ENCODE measurements around the gene MTA3.

Gene MTA3

DNA sequence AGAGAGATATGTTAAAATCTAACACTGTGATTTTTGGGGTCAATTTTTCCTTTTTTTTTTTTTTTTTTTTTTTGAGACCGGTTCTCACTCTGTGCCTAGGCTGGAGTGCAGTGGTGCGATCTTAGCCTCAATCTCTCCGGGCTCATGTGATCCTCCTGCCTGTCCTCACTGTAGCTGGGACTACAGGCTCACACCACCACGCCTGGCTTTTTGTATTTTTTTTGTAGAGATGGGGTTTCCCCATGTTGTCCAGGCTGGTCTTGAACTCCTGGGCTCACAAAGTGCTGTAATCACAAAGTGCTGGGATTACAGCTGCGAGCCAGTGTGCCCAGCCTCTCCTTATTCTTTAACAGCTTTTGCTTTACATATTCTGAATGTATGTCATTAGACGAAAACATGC, 226.8 kb downstream of the MTA3 start:
- peak overlapping the region; percentile 87 for H3K27ac Mint-ChIP-seq
- peaks cover 2% of the 10 kb centered on the region for H3K36me3 Mint-ChIP-seq
- ATAC-seq (ENCODE audit: low read depth) (peak; percentile 15), DNase-seq (ENCODE audit: low spot score in 2 of 2) (no peak)
- H3K4me3 Mint-ChIP-seq = peak overlapping the region; percentile 58
- H3K27me3 Mint-ChIP-seq = no peaks in the 10 kb centered on the region
- H3K9me3 Mint-ChIP-seq = no peaks in the 10 kb centered on the region
- peaks cover 41% of the 10 kb centered on the region for H3K4me1 Mint-ChIP-seq

DNA sequence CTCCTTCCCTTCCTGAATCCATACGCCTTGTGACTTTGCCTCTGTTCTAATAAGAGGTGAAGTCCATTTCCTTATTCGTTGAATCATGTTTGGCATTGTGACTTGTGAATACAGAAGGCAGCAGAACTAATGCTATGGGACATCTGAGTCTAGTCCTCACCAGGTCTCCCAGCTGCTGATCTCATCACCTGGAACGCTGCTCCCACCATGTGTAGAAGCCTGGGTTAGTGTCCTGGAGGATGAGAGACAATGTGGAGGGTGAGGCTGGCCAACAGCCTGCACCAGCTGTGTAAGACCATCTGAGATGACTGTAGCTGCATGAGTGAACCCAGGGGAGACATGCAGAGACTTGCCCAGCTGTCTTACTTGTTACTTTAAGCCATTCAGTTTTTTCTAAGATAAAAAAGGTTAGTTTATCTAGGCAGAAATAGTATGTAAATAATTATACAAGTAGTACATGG, 227.4 kb downstream of the MTA3 start:
- DNase-seq (ENCODE audit: low spot score in 2 of 2) = no peak
- H3K36me3 Mint-ChIP-seq = peaks cover 5% of the 10 kb centered on the region
- peaks cover 41% of the 10 kb centered on the region for H3K4me1 Mint-ChIP-seq
- H3K27ac Mint-ChIP-seq = peak overlapping the region; percentile 87
- no peaks in the 10 kb centered on the region for H3K9me3 Mint-ChIP-seq
- no peaks in the 10 kb centered on the region for H3K27me3 Mint-ChIP-seq
- peak overlapping the region; percentile 58 for H3K4me3 Mint-ChIP-seq
- no peak for ATAC-seq (ENCODE audit: low read depth)

DNA sequence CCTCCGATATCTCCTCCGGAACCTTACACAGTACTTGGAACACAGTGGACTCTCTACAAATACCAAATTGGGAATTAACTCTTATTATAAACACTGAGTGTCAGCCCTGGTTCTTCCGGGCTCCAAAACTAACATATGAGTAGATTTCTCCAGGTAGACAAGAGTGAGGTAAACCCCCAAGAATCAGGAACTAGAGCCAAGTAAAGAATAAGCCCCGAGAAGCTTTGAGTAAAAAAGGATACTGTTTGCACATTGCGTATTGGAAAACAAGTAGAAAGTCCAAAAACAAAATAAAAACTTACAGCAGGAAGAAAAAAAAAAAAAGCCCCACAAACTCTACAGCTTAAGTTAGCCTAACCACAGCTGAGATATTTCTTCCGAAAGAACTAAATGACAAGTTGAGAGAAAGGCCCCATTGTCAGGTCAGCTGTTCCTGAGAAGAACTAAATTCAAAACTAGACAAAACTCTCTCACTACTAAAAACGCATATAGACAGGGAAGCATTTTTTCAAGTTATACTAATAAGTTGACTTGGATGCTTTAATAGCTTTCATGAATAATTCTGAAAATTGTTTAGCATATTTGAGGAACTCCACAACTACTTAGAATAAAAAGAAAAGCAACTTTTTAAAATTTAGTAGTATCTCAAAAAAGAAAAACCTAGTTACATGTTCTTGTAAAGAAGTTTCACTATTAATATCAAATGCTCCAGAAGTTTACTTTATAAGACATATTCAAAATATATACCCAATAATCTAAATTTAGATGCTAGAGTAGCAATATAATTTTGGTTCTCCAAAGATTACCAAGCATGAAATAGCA, 228.2 kb downstream of the MTA3 start:
- Mint-ChIP-seq H3K27me3 (no peaks in the 10 kb centered on the region), H3K4me1 (peaks cover 34% of the 10 kb centered on the region), H3K27ac (peak overlapping the region; percentile 87), H3K9me3 (no peaks in the 10 kb centered on the region), H3K4me3 (peak overlapping the region; percentile 68), H3K36me3 (peaks cover 5% of the 10 kb centered on the region)
- ATAC-seq (ENCODE audit: low read depth) (no peak), DNase-seq (ENCODE audit: low spot score in 2 of 2) (no peak)

DNA sequence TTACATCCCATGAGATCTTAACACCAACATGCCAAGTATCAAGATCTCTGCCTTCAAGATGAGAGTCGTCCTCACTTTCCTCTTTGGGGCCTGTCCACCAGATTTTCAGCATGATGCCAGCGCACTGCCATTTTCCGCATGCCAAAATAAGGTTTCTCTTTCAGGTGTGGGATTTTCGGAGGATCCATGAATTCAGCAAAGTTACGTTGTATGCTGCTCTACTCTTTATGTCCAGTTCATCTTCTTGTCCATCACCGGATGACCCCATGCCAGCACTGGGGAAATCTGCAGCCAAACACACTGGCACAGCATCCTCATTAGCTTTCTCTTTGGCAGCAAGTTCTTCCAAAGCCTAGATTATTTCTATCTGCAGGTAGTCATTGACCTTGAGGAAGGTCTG, 228.8 kb downstream of the MTA3 start:
- no peak for ATAC-seq (ENCODE audit: low read depth)
- Mint-ChIP-seq H3K4me1 (peaks cover 31% of the 10 kb centered on the region), H3K4me3 (no peak overlapping the region), H3K9me3 (no peaks in the 10 kb centered on the region), H3K36me3 (peaks cover 5% of the 10 kb centered on the region), H3K27ac (no peak overlapping the region), H3K27me3 (no peaks in the 10 kb centered on the region)
- DNase-seq (ENCODE audit: low spot score in 2 of 2) = peak in 1 of 2 donors; percentile 6

DNA sequence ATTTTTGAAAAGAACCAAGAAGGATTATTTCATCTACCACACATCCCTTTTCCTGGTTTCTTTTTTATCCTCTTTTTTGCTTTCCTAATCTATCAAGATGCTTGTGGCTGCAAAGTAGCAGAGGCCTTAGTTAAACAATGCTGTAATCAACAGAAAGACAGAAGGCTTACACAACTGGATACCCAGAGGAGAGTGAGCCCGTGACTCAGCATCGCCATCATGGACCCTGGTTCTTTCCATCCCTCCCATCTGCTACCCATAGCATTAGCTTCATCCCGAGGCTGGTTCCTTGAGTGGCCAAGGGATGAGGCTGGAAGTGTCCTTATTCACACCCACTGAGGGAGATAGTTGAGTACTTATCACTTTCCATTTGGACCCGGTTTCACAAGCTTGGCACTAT, 231.4 kb downstream of the MTA3 start:
- Mint-ChIP-seq H3K36me3 (peaks cover 5% of the 10 kb centered on the region), H3K27me3 (no peaks in the 10 kb centered on the region), H3K4me3 (no peak overlapping the region), H3K27ac (no peak overlapping the region), H3K4me1 (peaks cover 15% of the 10 kb centered on the region), H3K9me3 (no peaks in the 10 kb centered on the region)
- DNase-seq (ENCODE audit: low spot score in 2 of 2) (peak in 1 of 2 donors; percentile 2), ATAC-seq (ENCODE audit: low read depth) (no peak)

DNA sequence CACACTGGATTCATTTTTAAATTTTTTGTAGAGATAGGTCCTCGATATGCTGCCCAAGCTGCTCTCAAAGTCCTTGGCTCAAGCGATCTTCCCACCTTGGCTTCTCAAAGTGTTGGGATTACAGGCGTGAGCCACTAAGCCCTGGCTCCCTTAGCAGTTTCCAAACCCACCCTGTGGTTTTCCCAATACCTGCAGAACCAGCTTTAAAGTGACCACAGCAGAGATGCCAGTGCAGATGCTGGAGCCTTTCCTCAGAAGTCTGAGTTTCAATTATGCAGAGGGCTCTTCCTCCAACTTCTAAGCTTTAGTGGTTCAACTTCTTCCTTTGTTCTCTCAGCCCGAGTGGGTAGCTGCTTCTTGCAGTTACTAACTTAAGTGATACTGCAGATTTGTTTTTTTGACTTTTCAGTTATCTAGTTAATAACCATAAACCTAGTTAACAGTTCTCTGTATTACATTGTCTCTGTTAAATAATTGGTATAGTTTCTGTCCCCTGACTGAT, 232.1 kb downstream of the MTA3 start:
- DNase-seq (ENCODE audit: low spot score in 2 of 2) = no peak
- H3K4me3 Mint-ChIP-seq = no peak overlapping the region
- ATAC-seq (ENCODE audit: low read depth) = no peak
- H3K4me1 Mint-ChIP-seq = peaks cover 11% of the 10 kb centered on the region
- no peak overlapping the region for H3K27ac Mint-ChIP-seq
- peaks cover 5% of the 10 kb centered on the region for H3K36me3 Mint-ChIP-seq
- H3K9me3 Mint-ChIP-seq = no peaks in the 10 kb centered on the region
- no peaks in the 10 kb centered on the region for H3K27me3 Mint-ChIP-seq

DNA sequence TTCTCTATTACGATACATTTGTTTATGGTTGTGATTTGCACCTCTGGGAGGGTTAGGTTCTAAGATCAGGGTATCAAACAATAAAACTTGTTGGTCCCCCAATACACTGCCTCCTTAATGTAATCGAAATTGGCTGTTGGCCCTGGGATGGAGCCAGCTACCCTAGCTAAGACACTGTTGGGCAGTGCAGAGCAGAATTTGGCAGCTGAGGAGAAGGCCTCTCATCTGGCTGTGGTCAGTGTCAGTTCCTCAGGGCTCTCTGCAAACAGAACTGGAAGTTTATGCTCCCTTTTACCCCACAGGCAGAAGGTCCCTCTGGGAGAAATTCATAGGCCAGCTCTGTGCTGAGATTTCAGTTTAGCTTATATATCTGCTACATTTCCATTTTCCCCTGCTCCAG, 232.5 kb downstream of the MTA3 start:
- peaks cover 5% of the 10 kb centered on the region for H3K36me3 Mint-ChIP-seq
- H3K27ac Mint-ChIP-seq = no peak overlapping the region
- no peaks in the 10 kb centered on the region for H3K27me3 Mint-ChIP-seq
- H3K4me1 Mint-ChIP-seq = peaks cover 6% of the 10 kb centered on the region
- DNase-seq (ENCODE audit: low spot score in 2 of 2) = no peak
- no peak for ATAC-seq (ENCODE audit: low read depth)
- no peaks in the 10 kb centered on the region for H3K9me3 Mint-ChIP-seq
- no peak overlapping the region for H3K4me3 Mint-ChIP-seq

DNA sequence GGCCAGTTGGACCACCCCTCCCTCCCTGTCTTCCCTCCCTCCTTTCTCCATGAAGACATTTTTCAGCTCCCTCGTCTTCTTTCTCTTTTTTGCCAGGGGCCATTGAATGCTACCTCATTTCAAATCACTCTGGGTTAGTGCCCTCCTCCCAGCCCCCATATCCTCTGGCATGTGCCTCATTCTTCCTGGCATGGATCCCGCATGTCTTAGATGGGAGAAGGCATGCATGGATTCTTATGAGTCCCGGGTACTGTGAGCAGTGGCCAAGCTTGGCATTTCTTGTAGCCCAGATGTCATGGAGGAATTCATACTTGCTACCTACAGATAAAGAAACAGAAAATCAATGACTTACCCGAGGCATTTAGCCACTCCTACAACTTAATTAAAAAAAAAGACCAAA, 232.9 kb downstream of the MTA3 start:
- Mint-ChIP-seq H3K9me3 (no peaks in the 10 kb centered on the region), H3K27me3 (no peaks in the 10 kb centered on the region), H3K4me3 (no peak overlapping the region), H3K27ac (no peak overlapping the region), H3K4me1 (peaks cover 4% of the 10 kb centered on the region), H3K36me3 (peaks cover 5% of the 10 kb centered on the region)
- no peak for ATAC-seq (ENCODE audit: low read depth)
- DNase-seq (ENCODE audit: low spot score in 2 of 2) = no peak

DNA sequence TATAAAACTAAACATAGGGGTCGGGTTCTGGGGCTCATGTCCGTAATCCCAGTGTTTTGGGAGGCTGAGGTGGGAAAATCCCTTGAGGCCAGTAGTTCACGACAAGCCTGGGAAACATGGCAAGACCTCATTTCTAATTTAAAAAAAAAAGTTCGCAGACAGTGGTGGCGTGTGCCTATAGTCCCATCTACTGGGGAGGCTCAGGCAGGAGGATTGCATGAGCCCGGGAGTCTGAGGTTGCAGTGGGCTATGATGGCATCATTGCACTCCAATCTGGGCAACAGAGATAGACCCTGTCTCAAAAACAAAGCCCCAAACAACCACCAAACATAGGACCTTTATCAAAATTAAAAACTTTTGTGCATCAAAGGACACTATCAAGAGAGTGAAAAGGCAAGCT, 233.7 kb downstream of the MTA3 start:
- Mint-ChIP-seq H3K4me3 (no peak overlapping the region), H3K4me1 (no peaks in the 10 kb centered on the region)

DNA sequence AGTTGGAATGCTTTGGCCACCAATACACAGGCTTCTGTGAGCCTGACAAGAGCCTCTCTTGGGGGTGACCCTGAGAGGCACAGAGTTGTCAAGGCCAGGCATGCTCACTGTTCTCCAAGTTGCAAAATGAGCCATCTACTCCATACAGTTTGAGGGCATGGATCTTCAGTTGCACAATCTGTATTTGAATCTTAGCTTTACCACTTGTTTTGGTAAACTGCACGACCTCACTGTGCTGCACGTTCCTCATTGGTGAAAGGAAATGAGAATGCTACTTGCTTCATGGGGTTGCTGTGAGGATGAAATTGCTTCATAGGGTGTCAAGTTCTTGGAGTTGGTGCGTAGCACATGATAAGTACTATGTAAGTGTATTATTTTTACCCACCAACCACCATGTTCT, 235.9 kb downstream of the MTA3 start:
- Mint-ChIP-seq H3K27ac (no peak overlapping the region), H3K27me3 (no peaks in the 10 kb centered on the region), H3K4me1 (peaks cover 4% of the 10 kb centered on the region), H3K4me3 (no peak overlapping the region), H3K36me3 (peaks cover 5% of the 10 kb centered on the region), H3K9me3 (no peaks in the 10 kb centered on the region)
- DNase-seq (ENCODE audit: low spot score in 2 of 2) = no peak
- ATAC-seq (ENCODE audit: low read depth) = no peak

More for the DNA sequence above, 233.7 kb downstream of the MTA3 start:
- ATAC-seq (ENCODE audit: low read depth) (no peak), DNase-seq (ENCODE audit: low spot score in 2 of 2) (no peak)
- Mint-ChIP-seq H3K27me3 (no peaks in the 10 kb centered on the region), H3K9me3 (no peaks in the 10 kb centered on the region), H3K36me3 (peaks cover 5% of the 10 kb centered on the region), H3K27ac (no peak overlapping the region)

DNA sequence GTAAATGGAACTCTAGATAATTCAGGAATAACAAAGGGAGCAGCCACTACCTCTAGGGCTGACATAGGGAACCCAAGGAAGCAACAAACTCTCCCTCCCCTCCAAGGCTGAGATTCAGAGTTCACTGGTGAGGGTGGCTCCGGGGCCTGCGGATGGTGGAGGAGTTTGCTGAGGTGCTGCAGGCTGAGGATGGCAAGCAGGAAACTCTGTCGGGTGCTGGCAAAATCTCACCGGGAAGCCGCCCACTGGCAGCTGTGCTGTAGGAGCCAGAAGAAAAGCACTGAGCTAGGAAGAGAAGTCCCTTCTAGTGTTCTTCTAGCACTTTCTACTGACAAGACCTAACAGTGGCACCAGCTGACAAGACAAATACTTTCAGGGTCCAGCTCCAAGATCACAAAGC, 236.5 kb downstream of the MTA3 start:
- Mint-ChIP-seq H3K4me1 (peaks cover 4% of the 10 kb centered on the region), H3K27me3 (no peaks in the 10 kb centered on the region), H3K36me3 (peaks cover 3% of the 10 kb centered on the region), H3K4me3 (no peak overlapping the region), H3K27ac (no peak overlapping the region), H3K9me3 (no peaks in the 10 kb centered on the region)
- DNase-seq (ENCODE audit: low spot score in 2 of 2) (peak in 1 of 2 donors; percentile 8), ATAC-seq (ENCODE audit: low read depth) (no peak)

Data from memory B cell (primary cell).